Measurements from ENCODE around the gene PTPRK. TPM values are rescaled to one million over a fixed set of nuclear protein-coding genes. Genes with fewer than 3 reads are reported as not detected.

Gene PTPRK
- polyA plus RNA-seq, 3 donors = 0.01 TPM; not detected in 2

DNA sequence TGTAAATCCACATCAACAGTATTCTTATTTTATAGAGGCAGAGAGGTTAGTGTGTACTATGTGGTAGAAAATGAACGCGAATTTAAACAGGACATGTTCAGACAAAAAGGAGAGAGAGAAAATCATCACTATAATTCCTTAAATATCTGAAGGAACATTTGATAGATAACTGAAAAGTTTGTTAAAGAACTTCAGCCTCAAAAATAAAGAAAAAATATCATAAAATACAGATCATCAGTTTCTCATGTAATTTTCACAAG is 169.2 kb downstream of the PTPRK start:
- intact Hi-C loops (cut with micrococcal nuclease) = no loop called here
- Histone ChIP-seq H3K9ac (ENCODE audit: insufficient read depth, low read length, poor library complexity, severe bottlenecking) (no peak overlapping the region), H3K9me3 (replicated peaks in 1 of 2; ENCODE audit: control insufficient read depth in 1 of 2, insufficient read depth in 1 of 2, low read length in 2 of 2) (no peaks in the 10 kb centered on the region), H3K4me3 (replicated peaks in 1 of 3; ENCODE audit: low read depth in 2 of 3, low read length in 3 of 3) (no peak overlapping the region), H3K4me2 (replicated peaks; ENCODE audit: extremely low read depth, low read length, poor library complexity, severe bottlenecking) (no peak overlapping the region), H3K27me3 (ENCODE audit: control insufficient read depth in 2 of 2, insufficient read depth in 2 of 2, low read length in 2 of 2) (no peaks in the 10 kb centered on the region), H4K20me1 (ENCODE audit: insufficient read depth, low read length) (no peaks in the 10 kb centered on the region), H3K27ac (ENCODE audit: low read depth in 1 of 2, low read length in 2 of 2) (no peak overlapping the region), H3K79me2 (ENCODE audit: insufficient read depth, low read length) (no peaks in the 10 kb centered on the region), H2AFZ (ENCODE audit: insufficient read depth, low read depth, low read length, poor library complexity, severe bottlenecking) (no peak overlapping the region), H3K4me1 (ENCODE audit: control insufficient read depth in 1 of 2, insufficient read depth in 2 of 2, low read length in 2 of 2) (no peaks in the 10 kb centered on the region), H3K36me3 (replicated peaks in 1 of 2; ENCODE audit: control insufficient read depth in 1 of 2, insufficient read depth in 2 of 2, low read length in 2 of 2) (no peaks in the 10 kb centered on the region)
- WGBS (ENCODE audit: insufficient coverage) = no CpG with 5 or more reads among the region's 2 CpGs
- no peak for DNase-seq
- H3K4me3 Mint-ChIP-seq = no peak overlapping the region
- no peaks in the 10 kb centered on the region for H3K36me3 Mint-ChIP-seq
- H3K27me3 Mint-ChIP-seq (ENCODE audit: low read depth in 3 of 3) = peaks cover 1 to 2% (median 2%) of the 10 kb centered on the region in 3 donors
- H3K9me3 Mint-ChIP-seq = peaks cover 0 to 2% (median 0%) of the 10 kb centered on the region in 7 donors
- TF ChIP-seq, protein P1, sequence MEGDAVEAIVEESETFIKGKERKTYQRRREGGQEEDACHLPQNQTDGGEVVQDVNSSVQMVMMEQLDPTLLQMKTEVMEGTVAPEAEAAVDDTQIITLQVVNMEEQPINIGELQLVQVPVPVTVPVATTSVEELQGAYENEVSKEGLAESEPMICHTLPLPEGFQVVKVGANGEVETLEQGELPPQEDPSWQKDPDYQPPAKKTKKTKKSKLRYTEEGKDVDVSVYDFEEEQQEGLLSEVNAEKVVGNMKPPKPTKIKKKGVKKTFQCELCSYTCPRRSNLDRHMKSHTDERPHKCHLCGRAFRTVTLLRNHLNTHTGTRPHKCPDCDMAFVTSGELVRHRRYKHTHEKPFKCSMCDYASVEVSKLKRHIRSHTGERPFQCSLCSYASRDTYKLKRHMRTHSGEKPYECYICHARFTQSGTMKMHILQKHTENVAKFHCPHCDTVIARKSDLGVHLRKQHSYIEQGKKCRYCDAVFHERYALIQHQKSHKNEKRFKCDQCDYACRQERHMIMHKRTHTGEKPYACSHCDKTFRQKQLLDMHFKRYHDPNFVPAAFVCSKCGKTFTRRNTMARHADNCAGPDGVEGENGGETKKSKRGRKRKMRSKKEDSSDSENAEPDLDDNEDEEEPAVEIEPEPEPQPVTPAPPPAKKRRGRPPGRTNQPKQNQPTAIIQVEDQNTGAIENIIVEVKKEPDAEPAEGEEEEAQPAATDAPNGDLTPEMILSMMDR (IDR thresholded peaks at IDR 0.05) = no peak
- no peak overlapping the region for H3K27ac Mint-ChIP-seq
- H3K4me1 Mint-ChIP-seq = no peaks in the 10 kb centered on the region

GRCh38 chr6:128350416-128351254 is 169.8 kb downstream of the PTPRK start:
- Histone ChIP-seq H3K79me2 (ENCODE audit: insufficient read depth, low read length) (no peaks in the 10 kb centered on the region), H3K4me1 (ENCODE audit: control insufficient read depth in 1 of 2, insufficient read depth in 2 of 2, low read length in 2 of 2) (no peaks in the 10 kb centered on the region), H3K27me3 (ENCODE audit: control insufficient read depth in 2 of 2, insufficient read depth in 2 of 2, low read length in 2 of 2) (no peaks in the 10 kb centered on the region), H3K4me2 (replicated peaks; ENCODE audit: extremely low read depth, low read length, poor library complexity, severe bottlenecking) (no peak overlapping the region), H2AFZ (ENCODE audit: insufficient read depth, low read depth, low read length, poor library complexity, severe bottlenecking) (no peak overlapping the region), H3K9me3 (replicated peaks in 1 of 2; ENCODE audit: control insufficient read depth in 1 of 2, insufficient read depth in 1 of 2, low read length in 2 of 2) (no peaks in the 10 kb centered on the region), H3K4me3 (replicated peaks in 1 of 3; ENCODE audit: low read depth in 2 of 3, low read length in 3 of 3) (no peak overlapping the region), H3K9ac (ENCODE audit: insufficient read depth, low read length, poor library complexity, severe bottlenecking) (no peak overlapping the region), H3K27ac (ENCODE audit: low read depth in 1 of 2, low read length in 2 of 2) (no peak overlapping the region), H4K20me1 (ENCODE audit: insufficient read depth, low read length) (no peaks in the 10 kb centered on the region), H3K36me3 (replicated peaks in 1 of 2; ENCODE audit: control insufficient read depth in 1 of 2, insufficient read depth in 2 of 2, low read length in 2 of 2) (no peaks in the 10 kb centered on the region)
- Mint-ChIP-seq H3K36me3 (no peaks in the 10 kb centered on the region), H3K27me3 (ENCODE audit: low read depth in 3 of 3) (peaks cover 1 to 2% (median 2%) of the 10 kb centered on the region in 3 donors), H3K27ac (no peak overlapping the region), H3K9me3 (peaks cover 0 to 2% (median 0%) of the 10 kb centered on the region in 7 donors), H3K4me1 (no peaks in the 10 kb centered on the region), H3K4me3 (no peak overlapping the region)
- 83% methylated on average over 1 of the region's 6 CpGs for WGBS (ENCODE audit: insufficient coverage)
- TF ChIP-seq, protein P1 (IDR thresholded peaks at IDR 0.05) = no peak
- DNase-seq = no peak
- intact Hi-C loops (cut with micrococcal nuclease) = no loop called here

Measured in CD14-positive monocyte (primary cell).